ENCODE data around the gene MRPL53. TPM values are rescaled to one million over a fixed set of nuclear protein-coding genes. Genes with fewer than 3 reads are reported as not detected.
A peak's percentile ranks its signal among the peaks of the same experiment; 100 is the strongest.

Gene MRPL53
- polyA plus RNA-seq, 1 experiment: 25.9 TPM

DNA sequence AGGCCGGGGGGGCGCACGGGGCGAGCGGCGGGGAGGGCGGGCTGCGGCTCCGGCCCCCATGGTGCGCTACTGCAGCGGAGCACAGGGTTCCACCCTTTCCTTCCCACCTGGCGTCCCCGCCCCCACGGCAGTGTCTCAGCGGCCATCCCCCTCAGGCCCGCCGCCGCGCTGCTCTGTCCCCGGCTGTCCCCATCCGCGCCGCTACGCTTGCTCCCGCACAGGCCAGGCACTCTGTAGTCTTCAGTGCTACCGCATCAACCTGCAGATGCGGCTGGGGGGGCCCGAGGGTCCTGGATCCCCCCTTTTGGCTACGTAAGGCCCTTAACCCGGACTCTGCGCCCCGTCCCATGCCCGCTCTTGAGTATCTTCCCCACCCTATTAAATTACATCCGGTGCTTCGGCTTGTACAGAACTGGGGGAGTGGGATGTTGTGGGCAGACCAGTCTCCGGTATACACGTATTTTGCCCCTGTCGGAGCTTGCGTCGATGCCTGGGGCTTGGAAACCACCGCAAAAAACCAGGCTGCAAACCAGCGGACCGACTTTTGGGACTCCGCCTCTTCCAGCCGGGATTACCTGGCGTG is 14.8 kb downstream of the MRPL53 start:
- no peak for TF ChIP-seq CTCF (IDR thresholded peaks at IDR 0.05; ENCODE audit: low read depth, low read length)
- POLR2A ChIA-PET: interaction anchor here (0.6 to 2.2 kb wide), 9 partner anchors 10 to 120 kb away, joined by 3 to 13 read pairs (median 3); partner anchors contain the start of genes AUP1, C2orf81, HTRA2 and MRPL53
- H3K4me3 ChIP-seq (ENCODE audit: low read depth, low read length): peak overlapping the region; percentile 62
- DNase-seq (ENCODE audit: low read depth, low spot score): no peak
- H3K9me3 ChIP-seq (ENCODE audit: control insufficient read depth, insufficient read depth, low read length): no peaks in the 10 kb centered on the region; the same call in 1 of the 2 replicates
- CTCF ChIA-PET: interaction anchor here (0.7 to 2.7 kb wide), 5 partner anchors 51 to 130 kb away, joined by 4 to 9 read pairs (median 4); no protein-coding TSS in a partner anchor
- H3K27me3 ChIP-seq (ENCODE audit: control insufficient read depth, insufficient read depth, low read length): no peaks in the 10 kb centered on the region
- H3K27ac ChIP-seq (ENCODE audit: low read depth, low read length): peak overlapping the region; percentile 92

- DNase-seq (ENCODE audit: low read depth, low spot score): no peak
- no peaks in the 10 kb centered on the region; the same call in 1 of the 2 replicates for H3K9me3 ChIP-seq (ENCODE audit: control insufficient read depth, insufficient read depth, low read length)
- CTCF ChIA-PET: interaction anchor here (0.7 to 2.7 kb wide), 5 partner anchors 51 to 131 kb away, joined by 4 to 9 read pairs (median 4); no protein-coding TSS in a partner anchor
- peak overlapping the region; percentile 73 for H3K27ac ChIP-seq (ENCODE audit: low read depth, low read length)
- POLR2A ChIA-PET: interaction anchor here (0.5 kb wide), 1 partner anchor 97 kb away, joined by 8 read pairs; the partner anchor contains the start of gene LOXL3
- H3K4me3 ChIP-seq (ENCODE audit: low read depth, low read length): peak overlapping the region; percentile 62
- H3K27me3 ChIP-seq (ENCODE audit: control insufficient read depth, insufficient read depth, low read length): no peaks in the 10 kb centered on the region
- TF ChIP-seq CTCF (IDR thresholded peaks at IDR 0.05; ENCODE audit: low read depth, low read length): no peak
These were observed 15.3 kb downstream of the MRPL53 start for GRCh38 chr2:74457129-74457548.

GRCh38 chr2:74454654-74455511 is 17.6 kb downstream of the MRPL53 start, which contains the start of gene INO80B:
TSS of gene INO80B (plus strand) at chr2:74455087. CDS start at chr2:74455117, 30 bp downstream.
- peak; percentile 97 for DNase-seq (ENCODE audit: low read depth, low spot score)
- no peak within 1 kb of the TSS for H3K27ac ChIP-seq (ENCODE audit: low read depth, low read length)
- H3K27me3 ChIP-seq (ENCODE audit: control insufficient read depth, insufficient read depth, low read length): no peaks in the 10 kb centered on the region
- TF ChIP-seq CTCF (IDR thresholded peaks at IDR 0.05; ENCODE audit: low read depth, low read length): no peak
- H3K9me3 ChIP-seq (ENCODE audit: control insufficient read depth, insufficient read depth, low read length): no peaks in the 10 kb centered on the region; the same call in 1 of the 2 replicates
- POLR2A ChIA-PET: interaction anchor here (0.5 to 1.8 kb wide), 6 partner anchors 9 to 28 kb away, joined by 3 to 9 read pairs (median 5); partner anchors contain the start of genes MRPL53 and TTC31
- H3K4me3 ChIP-seq (ENCODE audit: low read depth, low read length): peak within 1 kb of the TSS; percentile 90
- CTCF ChIA-PET: interaction anchor here (0.6 to 1.6 kb wide), 4 partner anchors 10 to 132 kb away, joined by 3 to 5 read pairs (median 3); partner anchors contain the start of gene MOGS

- H3K27ac ChIP-seq (ENCODE audit: low read depth, low read length): no peak overlapping the region
- no peak for DNase-seq (ENCODE audit: low read depth, low spot score)
- no peaks in the 10 kb centered on the region for H3K27me3 ChIP-seq (ENCODE audit: control insufficient read depth, insufficient read depth, low read length)
- no peaks in the 10 kb centered on the region for H3K9me3 ChIP-seq (ENCODE audit: control insufficient read depth, insufficient read depth, low read length)
- POLR2A ChIA-PET: no interaction called here
- CTCF ChIA-PET: interaction anchor here (1.2 kb wide), 1 partner anchor 14 kb away, joined by 3 read pairs; the partner anchor contains the start of gene MOGS
- H3K4me3 ChIP-seq (ENCODE audit: low read depth, low read length): no peak overlapping the region
- TF ChIP-seq CTCF (IDR thresholded peaks at IDR 0.05; ENCODE audit: low read depth, low read length): no peak
These were observed 21.8 kb downstream of the MRPL53 start for GRCh38 chr2:74450570-74451190.

All from AG04450 (cell line).